ENCODE results near the gene ZBTB9.
A peak's percentile ranks its signal among the peaks of the same experiment; 100 is the strongest.

Gene ZBTB9

DNA sequence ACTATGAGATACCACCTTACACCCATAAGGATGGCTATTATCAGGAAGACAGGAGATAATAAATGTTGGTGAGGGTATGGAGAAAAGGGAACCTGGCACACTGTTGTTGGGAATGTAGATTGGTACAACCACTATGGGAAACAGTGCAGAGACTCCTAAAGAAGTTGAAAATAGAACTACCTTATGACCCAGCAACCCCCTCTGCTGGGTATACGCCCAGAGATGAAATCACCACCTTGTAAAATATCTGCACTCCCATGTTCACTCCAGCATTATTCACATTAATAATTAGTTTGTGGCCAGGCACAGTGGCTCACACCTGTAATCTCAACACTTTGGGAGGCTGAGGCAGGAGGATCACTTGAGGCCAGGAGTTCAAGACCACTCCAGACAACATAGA is 26.8 kb downstream of the ZBTB9 start:
- TF ChIP-seq MAX (IDR thresholded peaks at IDR 0.05) (no peak), REST (IDR thresholded peaks at IDR 0.05; ENCODE audit: low read depth) (no peak), TAF1 (IDR thresholded peaks at IDR 0.05; ENCODE audit: low read depth) (no peak)

GRCh38 chr6:33483678-33484077 is 29.3 kb downstream of the ZBTB9 start:
- TF ChIP-seq RAD21 (IDR thresholded peaks at IDR 0.05; ENCODE audit: low read depth), result no peak
- TF ChIP-seq FOXM1 (IDR thresholded peaks at IDR 0.05; ENCODE audit: borderline replicate concordance, low read depth), result no peak
- TF ChIP-seq NFIC (IDR thresholded peaks at IDR 0.05), result no peak
- no peak for TF ChIP-seq CREB1 (IDR thresholded peaks at IDR 0.05; ENCODE audit: low read depth)
- TF ChIP-seq EGR1 (IDR thresholded peaks at IDR 0.05), result no peak
- no peak for TF ChIP-seq REST (IDR thresholded peaks at IDR 0.05; ENCODE audit: low read depth)
- no peak for TF ChIP-seq USF1 (IDR thresholded peaks at IDR 0.05)
- no peak for TF ChIP-seq TAF1 (IDR thresholded peaks at IDR 0.05; ENCODE audit: low read depth)

GRCh38 chr6:33488339-33488738 is 34.0 kb downstream of the ZBTB9 start:
- TF ChIP-seq USF1 (IDR thresholded peaks at IDR 0.05) (no peak), EGR1 (IDR thresholded peaks at IDR 0.05) (no peak), RAD21 (IDR thresholded peaks at IDR 0.05; ENCODE audit: low read depth) (no peak), EP300 (IDR thresholded peaks at IDR 0.05; ENCODE audit: borderline replicate concordance) (no peak)

DNA sequence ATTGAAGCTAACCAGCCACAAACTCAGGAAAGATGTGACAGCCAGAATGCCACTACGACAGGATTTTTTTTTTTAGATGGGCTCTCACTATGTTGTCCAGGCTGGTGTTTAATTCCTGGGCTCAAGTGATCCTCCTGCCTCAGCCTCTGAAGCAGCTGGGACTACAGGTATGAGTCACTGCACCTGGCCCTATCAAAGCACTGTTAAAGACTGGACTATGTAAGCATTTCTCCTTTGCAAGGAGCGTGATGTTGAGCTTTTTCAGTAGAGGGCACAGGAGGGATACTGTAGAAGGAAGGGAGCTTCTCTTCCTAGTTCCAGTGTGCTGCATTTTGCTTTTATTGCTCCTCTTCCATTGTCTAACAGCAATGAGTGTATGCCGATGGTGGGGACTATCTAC is 35.8 kb downstream of the ZBTB9 start:
- no peak for TF ChIP-seq EP300 (IDR thresholded peaks at IDR 0.05; ENCODE audit: borderline replicate concordance)
- no peak for TF ChIP-seq FOXM1 (IDR thresholded peaks at IDR 0.05; ENCODE audit: borderline replicate concordance, low read depth)
- TF ChIP-seq ZBTB7A (IDR thresholded peaks at IDR 0.05; ENCODE audit: low read depth), result no peak
- TF ChIP-seq TAF1 (IDR thresholded peaks at IDR 0.05; ENCODE audit: low read depth), result no peak
- TF ChIP-seq TCF12 (IDR thresholded peaks at IDR 0.05; ENCODE audit: low read depth), result no peak
- no peak for TF ChIP-seq CEBPB (IDR thresholded peaks at IDR 0.05)
- TF ChIP-seq CREB1 (IDR thresholded peaks at IDR 0.05; ENCODE audit: low read depth), result no peak
- TF ChIP-seq YY1 (IDR thresholded peaks at IDR 0.05; ENCODE audit: low read depth), result no peak
- no peak for TF ChIP-seq EGR1 (IDR thresholded peaks at IDR 0.05)
- no peak for TF ChIP-seq NFIC (IDR thresholded peaks at IDR 0.05)
- TF ChIP-seq RAD21 (IDR thresholded peaks at IDR 0.05; ENCODE audit: low read depth), result no peak

- no peak for TF ChIP-seq YY1 (IDR thresholded peaks at IDR 0.05; ENCODE audit: low read depth)
- no peak for TF ChIP-seq RAD21 (IDR thresholded peaks at IDR 0.05; ENCODE audit: low read depth)
- no peak for TF ChIP-seq TAF1 (IDR thresholded peaks at IDR 0.05; ENCODE audit: low read depth)
- no peak for TF ChIP-seq ZBTB7A (IDR thresholded peaks at IDR 0.05; ENCODE audit: low read depth)
Observed at GRCh38 chr6:33490621-33491020, 36.2 kb downstream of the ZBTB9 start.

DNA sequence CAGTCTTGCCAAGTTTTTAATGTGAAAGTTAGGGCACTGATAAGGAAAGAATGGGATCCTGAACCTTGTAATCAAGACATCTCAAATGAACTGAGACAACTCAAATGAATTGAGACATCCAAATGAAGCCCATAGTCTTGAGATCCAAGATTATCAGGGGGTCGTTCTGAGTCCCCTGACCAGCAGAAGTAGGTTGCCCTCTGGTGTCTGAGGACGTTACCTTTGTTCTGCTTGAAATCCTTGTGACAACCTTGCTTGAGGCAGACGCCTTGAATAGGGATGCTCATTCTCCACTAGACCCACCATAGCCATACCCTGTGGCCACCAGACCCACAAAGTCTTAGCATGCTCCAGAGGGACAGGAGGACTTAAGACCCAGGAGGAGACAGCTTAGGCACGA is 37.7 kb downstream of the ZBTB9 start:
- TF ChIP-seq TAF1 (IDR thresholded peaks at IDR 0.05; ENCODE audit: low read depth), result no peak
- TF ChIP-seq TEAD4 (IDR thresholded peaks at IDR 0.05), result no peak
- TF ChIP-seq FOXM1 (IDR thresholded peaks at IDR 0.05; ENCODE audit: borderline replicate concordance, low read depth), result no peak
- TF ChIP-seq YY1 (IDR thresholded peaks at IDR 0.05; ENCODE audit: low read depth), result no peak
- TF ChIP-seq CREB1 (IDR thresholded peaks at IDR 0.05; ENCODE audit: low read depth), result no peak
- TF ChIP-seq USF1 (IDR thresholded peaks at IDR 0.05), result no peak
- peak; percentile 18; the same call in 1 of the 2 replicates for TF ChIP-seq RAD21 (IDR thresholded peaks at IDR 0.05; ENCODE audit: low read depth)

GRCh38 chr6:33497157-33497556 is 42.8 kb downstream of the ZBTB9 start:
- no peak for TF ChIP-seq MAX (IDR thresholded peaks at IDR 0.05)
- TF ChIP-seq REST (IDR thresholded peaks at IDR 0.05; ENCODE audit: low read depth), result no peak
- no peak for TF ChIP-seq CREB1 (IDR thresholded peaks at IDR 0.05; ENCODE audit: low read depth)
- no peak for TF ChIP-seq CEBPB (IDR thresholded peaks at IDR 0.05)
- no peak for TF ChIP-seq ZBTB7A (IDR thresholded peaks at IDR 0.05; ENCODE audit: low read depth)
- TF ChIP-seq NFIC (IDR thresholded peaks at IDR 0.05), result no peak
- no peak for TF ChIP-seq TEAD4 (IDR thresholded peaks at IDR 0.05)
- TF ChIP-seq TAF1 (IDR thresholded peaks at IDR 0.05; ENCODE audit: low read depth), result no peak
- TF ChIP-seq TCF12 (IDR thresholded peaks at IDR 0.05; ENCODE audit: low read depth), result no peak
- no peak for TF ChIP-seq EP300 (IDR thresholded peaks at IDR 0.05; ENCODE audit: borderline replicate concordance)
- no peak for TF ChIP-seq USF1 (IDR thresholded peaks at IDR 0.05)
- TF ChIP-seq FOXM1 (IDR thresholded peaks at IDR 0.05; ENCODE audit: borderline replicate concordance, low read depth), result no peak
- no peak for TF ChIP-seq EGR1 (IDR thresholded peaks at IDR 0.05)
